MCF 10A (cell line): Measurements from ENCODE around the gene ELP5. TPM values are rescaled to one million over a fixed set of nuclear protein-coding genes. Genes with fewer than 3 reads are reported as not detected.
A peak's percentile ranks its signal among the peaks of the same experiment; 100 is the strongest.

Experiments used
- BruUV-seq: library from RNA; stranded (reverse); fragments of 400-500 nt; replicated peaks from 2 replicates; lab custom pipeline; 2021; lab: Mats Ljungman, UMichigan
- CTCF ChIA-PET: fragments of 300-600 bp; sonication (Branson Sonifier 250); formaldehyde crosslinking; extraction: SDS; loops from one replicate; lab custom pipeline; 2021; ENCODE audit warnings: antibody characterized with exemption, inconsistent platforms; lab: Yijun Ruan, JAX
- POLR2A ChIA-PET: fragments of 300-600, 350-650 bp; sonication (Branson Sonifier 250); formaldehyde crosslinking; extraction: SDS; loops from one replicate; lab custom pipeline; 2020; ENCODE audit warnings: antibody characterized with exemption, inconsistent platforms; lab: Yijun Ruan, JAX
- DNase-seq: peaks from one replicate; pipeline ENCODE4 v3.0.0-alpha.2; 2018; ENCODE audit not compliant: unreplicated experiment
- H3K27ac Mint-ChIP-seq: one replicate; pipeline ENCODE4 v1.8.0; 2022; ENCODE audit warnings: mild to moderate bottlenecking, low read depth, mixed read lengths; ENCODE audit not compliant: unreplicated experiment
- H3K27me3 Mint-ChIP-seq: one replicate; pipeline ENCODE4 v1.8.0; 2022; ENCODE audit warnings: mixed read lengths; ENCODE audit not compliant: insufficient read depth, unreplicated experiment
- H3K36me3 Mint-ChIP-seq: one replicate; pipeline ENCODE4 v1.8.0; 2022; ENCODE audit warnings: mild to moderate bottlenecking, moderate library complexity, mixed read lengths; ENCODE audit not compliant: insufficient read depth, unreplicated experiment
- H3K4me1 Mint-ChIP-seq: one replicate; pipeline ENCODE4 v1.8.0; 2022; ENCODE audit warnings: mixed read lengths; ENCODE audit not compliant: insufficient read depth, unreplicated experiment
- H3K4me3 Mint-ChIP-seq: one replicate; pipeline ENCODE4 v1.8.0; 2022; ENCODE audit warnings: mild to moderate bottlenecking, moderate library complexity, mixed read lengths; ENCODE audit not compliant: unreplicated experiment
- H3K9me3 Mint-ChIP-seq: one replicate; pipeline ENCODE4 v1.8.0; 2022; ENCODE audit warnings: mixed read lengths; ENCODE audit not compliant: unreplicated experiment
- intact Hi-C: fragments of 100-400 bp; cut with micrococcal nuclease; formaldehyde crosslinking; loops from 2 replicates; pipeline ENCODE4 v1.14.1; 2022
- total RNA-seq: library from RNA; stranded (reverse); gene quantifications from 2 replicates; pipeline ENCODE4 v1.2.3, GENCODE V29; 2022
- TF ChIP-seq, protein P1 (sequence below): fragments of 200-600 bp; IDR thresholded peaks from one replicate; pipeline ENCODE4 v1.8.0; 2022; ENCODE audit warnings: antibody characterized with exemption, mild to moderate bottlenecking; ENCODE audit not compliant: unreplicated experiment

The ELP5 gene
- total RNA-seq, 1 experiment from 2014 or later, result 91.3 TPM

DNA sequence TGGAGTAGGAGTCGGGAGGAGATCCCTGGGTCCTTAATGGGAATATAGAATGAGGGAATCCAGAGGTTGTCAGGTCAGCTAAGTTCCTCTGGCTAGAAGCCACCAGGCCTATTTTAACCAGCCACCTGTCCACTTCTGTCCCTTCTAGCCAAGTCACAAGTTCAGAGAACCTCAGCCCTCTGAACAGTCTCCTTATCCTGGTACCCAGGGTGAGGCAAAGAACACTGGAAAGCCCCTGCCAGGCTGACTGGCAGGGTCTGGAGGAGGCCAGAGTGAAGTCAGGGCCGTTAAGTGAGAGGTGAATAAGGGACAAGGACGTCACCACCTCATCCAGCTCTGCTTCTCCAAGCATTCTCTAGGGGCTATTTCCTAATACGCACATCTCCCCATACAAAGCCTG lies 3.2 kb upstream of the ELP5 start:
- TF ChIP-seq, protein P1, sequence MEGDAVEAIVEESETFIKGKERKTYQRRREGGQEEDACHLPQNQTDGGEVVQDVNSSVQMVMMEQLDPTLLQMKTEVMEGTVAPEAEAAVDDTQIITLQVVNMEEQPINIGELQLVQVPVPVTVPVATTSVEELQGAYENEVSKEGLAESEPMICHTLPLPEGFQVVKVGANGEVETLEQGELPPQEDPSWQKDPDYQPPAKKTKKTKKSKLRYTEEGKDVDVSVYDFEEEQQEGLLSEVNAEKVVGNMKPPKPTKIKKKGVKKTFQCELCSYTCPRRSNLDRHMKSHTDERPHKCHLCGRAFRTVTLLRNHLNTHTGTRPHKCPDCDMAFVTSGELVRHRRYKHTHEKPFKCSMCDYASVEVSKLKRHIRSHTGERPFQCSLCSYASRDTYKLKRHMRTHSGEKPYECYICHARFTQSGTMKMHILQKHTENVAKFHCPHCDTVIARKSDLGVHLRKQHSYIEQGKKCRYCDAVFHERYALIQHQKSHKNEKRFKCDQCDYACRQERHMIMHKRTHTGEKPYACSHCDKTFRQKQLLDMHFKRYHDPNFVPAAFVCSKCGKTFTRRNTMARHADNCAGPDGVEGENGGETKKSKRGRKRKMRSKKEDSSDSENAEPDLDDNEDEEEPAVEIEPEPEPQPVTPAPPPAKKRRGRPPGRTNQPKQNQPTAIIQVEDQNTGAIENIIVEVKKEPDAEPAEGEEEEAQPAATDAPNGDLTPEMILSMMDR, result no peak
- DNase-seq, result no peak
- no TSS peak for BruUV-seq
- ChIA-PET POLR2A (interaction anchor here (1.0 to 4.4 kb wide), 3 partner anchors 8 to 11 kb away, joined by 3 to 128 read pairs (median 7); partner anchors contain the start of genes GABARAP and PHF23), CTCF (interaction anchor here (0.6 to 1.0 kb wide), 4 partner anchors 34 to 49 kb away, joined by 3 to 5 read pairs (median 3); no protein-coding TSS in a partner anchor)
- peak overlapping the region; percentile 67 for H3K27ac Mint-ChIP-seq
- no peaks in the 10 kb centered on the region for H3K9me3 Mint-ChIP-seq
- peak overlapping the region; percentile 92 for H3K4me3 Mint-ChIP-seq
- peaks cover 19% of the 10 kb centered on the region for H3K4me1 Mint-ChIP-seq
- no peaks in the 10 kb centered on the region for H3K27me3 Mint-ChIP-seq
- peaks cover 62% of the 10 kb centered on the region for H3K36me3 Mint-ChIP-seq
- intact Hi-C loops, result no loop called here

DNA sequence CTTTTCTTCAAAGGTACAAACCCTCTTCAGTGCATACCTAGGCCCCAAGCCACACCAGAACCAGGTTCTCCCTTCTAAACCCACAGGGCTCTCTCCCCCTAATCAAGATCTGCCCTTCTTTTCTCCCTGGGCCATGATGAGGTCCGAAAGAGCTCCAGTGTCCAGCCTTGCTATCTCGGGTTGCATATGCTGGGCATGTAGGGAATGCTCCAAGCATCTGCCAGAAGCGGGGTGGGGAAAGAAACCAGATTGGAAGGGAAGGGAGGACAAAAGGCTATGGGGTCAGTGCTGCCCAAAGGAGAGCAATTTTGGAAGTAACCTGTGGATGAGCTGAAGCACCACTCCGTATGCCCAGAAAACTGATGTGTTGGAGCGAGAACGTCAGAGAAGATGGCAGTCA lies 2.8 kb upstream of the ELP5 start:
- CTCF ChIA-PET, result interaction anchor here (0.6 to 1.3 kb wide), 4 partner anchors 8 to 47 kb away, joined by 3 to 4 read pairs (median 3); partner anchors contain the start of gene PHF23
- Mint-ChIP-seq H3K4me1 (peaks cover 19% of the 10 kb centered on the region), H3K4me3 (peak overlapping the region; percentile 92), H3K9me3 (no peaks in the 10 kb centered on the region), H3K27me3 (no peaks in the 10 kb centered on the region), H3K36me3 (peaks cover 62% of the 10 kb centered on the region), H3K27ac (peak overlapping the region; percentile 67)
- intact Hi-C loops, result no loop called here
- POLR2A ChIA-PET, result interaction anchor here (0.6 to 4.4 kb wide), 8 partner anchors 8 to 438 kb away, joined by 3 to 128 read pairs (median 4); partner anchors contain the start of genes ACADVL, DLG4, GABARAP and PHF23
- no TSS peak for BruUV-seq
- TF ChIP-seq, protein P1, result no peak
- no peak for DNase-seq

DNA sequence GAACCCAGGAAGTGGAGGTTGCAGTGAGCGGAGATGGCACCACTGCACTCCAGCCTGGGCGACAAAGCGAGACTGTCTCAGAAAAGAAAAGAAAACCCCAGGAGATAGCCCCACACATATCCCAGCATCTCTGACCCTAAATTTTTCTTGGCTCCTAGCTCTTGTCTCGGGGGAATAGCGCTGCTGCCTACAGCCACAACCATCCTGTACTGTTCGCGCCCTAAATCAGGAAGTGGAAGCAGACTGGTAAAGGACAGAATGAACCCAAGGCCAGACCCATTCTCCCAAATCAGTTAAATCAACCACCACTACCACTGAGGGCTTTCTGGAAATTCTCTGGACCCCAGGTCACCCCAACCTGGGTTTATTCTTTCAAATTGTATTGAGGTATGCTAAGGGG lies 2.2 kb upstream of the ELP5 start:
- no TSS peak for BruUV-seq
- intact Hi-C loops, result no loop called here
- DNase-seq, result no peak
- Mint-ChIP-seq H3K27ac (peak overlapping the region; percentile 99), H3K4me3 (peak overlapping the region; percentile 92), H3K9me3 (no peaks in the 10 kb centered on the region), H3K36me3 (peaks cover 62% of the 10 kb centered on the region), H3K4me1 (peaks cover 19% of the 10 kb centered on the region), H3K27me3 (no peaks in the 10 kb centered on the region)
- POLR2A ChIA-PET, result interaction anchor here (0.6 to 4.4 kb wide), 9 partner anchors 7 to 438 kb away, joined by 3 to 128 read pairs (median 4); partner anchors contain the start of genes ACADVL, DLG4, GABARAP and PHF23
- CTCF ChIA-PET, result interaction anchor here (0.5 to 1.3 kb wide), 3 partner anchors 8 to 204 kb away, joined by 3 to 4 read pairs (median 4); partner anchors contain the start of gene PHF23
- TF ChIP-seq, protein P1, result no peak
